ENCODE data around the gene RANGRF. TPM values are rescaled to one million over a fixed set of nuclear protein-coding genes. Genes with fewer than 3 reads are reported as not detected.

Gene RANGRF
- total and polyA plus RNA-seq, 3 donors from 2014 or later = 37.5 to 163 (median 43.0) TPM

GRCh38 chr17:8256291-8256690 is 32.2 kb upstream of the RANGRF start:
- WGBS, 2 donors = 92 to 95% methylated on average over 10 of the region's 10 CpGs
- DNase-seq = no peak
- no peaks in the 10 kb centered on the region for H3K36me3 ChIP-seq (ENCODE audit: low read depth, missing control alignments)
- H3K27ac ChIP-seq = no peak overlapping the region
- intact Hi-C loops (cut with DNase I; ENCODE audit: low total_unique reads) = no loop called here
- H3K4me3 ChIP-seq = no peak overlapping the region
- H3K9me3 ChIP-seq = no peaks in the 10 kb centered on the region
- no peaks in the 10 kb centered on the region for H3K4me1 ChIP-seq
- TF ChIP-seq POLR2A (IDR thresholded peaks at IDR 0.05) (no peak), CTCF (IDR thresholded peaks at IDR 0.05) (no peak)
- H3K27me3 ChIP-seq = no peaks in the 10 kb centered on the region

GRCh38 chr17:8256691-8257090 is 31.8 kb upstream of the RANGRF start:
- TF ChIP-seq POLR2A (IDR thresholded peaks at IDR 0.05) (no peak), CTCF (IDR thresholded peaks at IDR 0.05) (no peak)
- Histone ChIP-seq H3K9me3 (no peaks in the 10 kb centered on the region), H3K36me3 (ENCODE audit: low read depth, missing control alignments) (no peaks in the 10 kb centered on the region), H3K27me3 (no peaks in the 10 kb centered on the region), H3K27ac (no peak overlapping the region), H3K4me3 (no peak overlapping the region), H3K4me1 (no peaks in the 10 kb centered on the region)
- 98% methylated on average over 6 of the region's 6 CpGs for WGBS, 2 donors
- intact Hi-C loops (cut with DNase I; ENCODE audit: low total_unique reads) = no loop called here
- no peak for DNase-seq

GRCh38 chr17:8257801-8258200 is 30.7 kb upstream of the RANGRF start:
- H3K27me3 ChIP-seq = no peaks in the 10 kb centered on the region
- H3K27ac ChIP-seq = no peak overlapping the region
- H3K4me3 ChIP-seq = no peak overlapping the region
- no peak for DNase-seq
- H3K4me1 ChIP-seq = no peaks in the 10 kb centered on the region
- H3K36me3 ChIP-seq (ENCODE audit: low read depth, missing control alignments) = no peaks in the 10 kb centered on the region
- TF ChIP-seq POLR2A (IDR thresholded peaks at IDR 0.05) (no peak), CTCF (IDR thresholded peaks at IDR 0.05) (no peak)
- WGBS, 2 donors = 97 to 100% methylated on average over 3 to 8 of the region's 8 CpGs
- intact Hi-C loops (cut with DNase I; ENCODE audit: low total_unique reads) = no loop called here
- H3K9me3 ChIP-seq = no peaks in the 10 kb centered on the region

GRCh38 chr17:8264320-8264719 is 24.1 kb upstream of the RANGRF start:
- Histone ChIP-seq H3K27ac (no peak overlapping the region), H3K36me3 (ENCODE audit: low read depth, missing control alignments) (no peaks in the 10 kb centered on the region), H3K4me3 (no peak overlapping the region), H3K27me3 (no peaks in the 10 kb centered on the region), H3K9me3 (no peaks in the 10 kb centered on the region), H3K4me1 (no peaks in the 10 kb centered on the region)
- intact Hi-C loops (cut with DNase I; ENCODE audit: low total_unique reads) = no loop called here
- no peak for TF ChIP-seq CTCF (IDR thresholded peaks at IDR 0.05)
- TF ChIP-seq POLR2A (IDR thresholded peaks at IDR 0.05) = no peak
- no peak for DNase-seq
- 94 to 99% methylated on average over 7 to 10 of the region's 10 CpGs for WGBS, 2 donors

- Histone ChIP-seq H3K27me3 (no peaks in the 10 kb centered on the region), H3K4me1 (no peaks in the 10 kb centered on the region), H3K9me3 (no peaks in the 10 kb centered on the region), H3K4me3 (no peak overlapping the region), H3K27ac (no peak overlapping the region), H3K36me3 (ENCODE audit: low read depth, missing control alignments) (no peaks in the 10 kb centered on the region)
- TF ChIP-seq POLR2A (IDR thresholded peaks at IDR 0.05) = no peak
- TF ChIP-seq CTCF (IDR thresholded peaks at IDR 0.05) = no peak
- whole genome bisulfite sequencing, 2 donors = 95% methylated on average over 3 to 18 of the region's 18 CpGs
- intact Hi-C loops (cut with DNase I; ENCODE audit: low total_unique reads) = no loop called here
- no peak for DNase-seq
Measured at GRCh38 chr17:8264836-8265542, 23.5 kb upstream of the RANGRF start.
